AML-193 (cell line): ENCODE data around the gene LOXHD1.

Experiments used
- DNase-seq, 2 experiments: peaks; one replicate each; lab custom pipeline; 2025; lab: John Stamatoyannopoulos, UW

The LOXHD1 gene

GRCh38 chr18:46629361-46629760, 27.7 kb downstream of the LOXHD1 start:
- no peak for DNase-seq

- no peak for DNase-seq
These were observed 28.8 kb downstream of the LOXHD1 start for GRCh38 chr18:46628206-46628605.

DNA sequence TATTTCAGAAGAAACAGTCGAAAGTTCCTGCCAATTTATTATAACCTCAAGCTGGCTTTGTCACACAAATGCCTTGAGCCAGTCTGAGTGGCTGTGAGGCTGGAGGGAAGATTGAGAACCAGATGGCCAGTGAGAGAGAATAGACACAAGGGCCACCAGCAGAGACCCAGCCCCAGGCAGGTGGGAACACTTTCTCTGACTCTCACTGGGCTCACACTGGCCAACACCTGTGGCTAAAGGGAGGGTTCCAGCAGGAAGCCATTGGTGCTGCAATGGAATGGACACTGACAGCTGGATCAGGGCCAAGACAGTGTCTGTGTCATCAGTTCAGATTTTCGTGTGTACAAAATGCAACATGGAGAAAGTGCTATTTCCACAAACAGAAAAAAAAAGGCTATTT, 29.9 kb downstream of the LOXHD1 start:
- no peak for DNase-seq

- no peak for DNase-seq
These were observed 32.0 kb downstream of the LOXHD1 start for GRCh38 chr18:46625069-46625468.

GRCh38 chr18:46624127-46624526, 32.9 kb downstream of the LOXHD1 start:
- DNase-seq, result no peak

DNA sequence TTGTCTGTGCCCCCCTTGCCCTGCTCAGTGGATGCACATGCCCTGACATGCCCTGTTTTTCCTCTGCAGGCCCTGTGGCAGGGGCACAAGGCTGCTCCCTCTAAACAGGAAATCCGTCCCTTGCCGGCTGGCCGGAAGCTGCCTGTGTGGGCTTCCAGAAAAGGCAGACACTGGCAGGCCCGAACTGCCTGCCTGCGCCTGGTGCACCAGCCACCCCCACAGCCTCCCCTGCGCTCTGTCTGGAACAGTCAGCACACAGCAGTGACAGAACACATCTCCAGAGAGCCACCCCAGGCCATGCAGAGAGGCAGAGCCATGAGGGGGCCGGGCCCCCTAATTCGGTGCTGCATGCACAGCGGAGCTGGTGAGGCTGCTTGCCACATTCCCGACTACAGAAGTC, 33.5 kb downstream of the LOXHD1 start:
- peak; percentile 6 to 11 for DNase-seq

- DNase-seq, result peak; percentile 48 to 49
These were observed 34.0 kb downstream of the LOXHD1 start for GRCh38 chr18:46622999-46623398.

DNA sequence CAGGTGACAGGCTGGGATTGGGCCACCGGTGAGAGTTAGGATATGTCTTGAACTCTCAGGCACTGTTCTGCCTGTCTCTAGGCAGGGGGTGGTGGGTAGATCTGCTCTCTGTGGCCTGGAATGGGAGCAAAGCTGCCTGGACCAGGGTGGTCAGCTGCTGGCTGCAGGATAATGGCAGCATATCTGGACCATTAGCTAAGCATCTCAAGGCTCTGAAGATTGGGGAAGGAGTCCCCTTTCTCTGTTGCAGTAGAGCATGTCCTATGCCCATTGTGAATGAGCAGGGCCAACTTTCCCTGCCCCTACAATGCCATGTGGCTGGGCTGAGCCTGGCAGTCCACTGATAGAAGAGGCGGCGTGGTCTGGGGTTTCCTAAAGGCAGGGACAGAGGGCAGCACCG, 34.6 kb downstream of the LOXHD1 start:
- DNase-seq, result no peak

- DNase-seq, result no peak
These were observed 35.1 kb downstream of the LOXHD1 start for GRCh38 chr18:46621871-46622270.

- no peak for DNase-seq
These were observed 35.8 kb downstream of the LOXHD1 start for GRCh38 chr18:46621111-46621766.

- no peak for DNase-seq
These were observed 37.5 kb downstream of the LOXHD1 start for GRCh38 chr18:46619559-46619958.

- no peak for DNase-seq
These were observed 41.3 kb downstream of the LOXHD1 start for GRCh38 chr18:46615720-46616119.

GRCh38 chr18:46609048-46609447, 48.0 kb downstream of the LOXHD1 start:
- DNase-seq, result no peak

DNA sequence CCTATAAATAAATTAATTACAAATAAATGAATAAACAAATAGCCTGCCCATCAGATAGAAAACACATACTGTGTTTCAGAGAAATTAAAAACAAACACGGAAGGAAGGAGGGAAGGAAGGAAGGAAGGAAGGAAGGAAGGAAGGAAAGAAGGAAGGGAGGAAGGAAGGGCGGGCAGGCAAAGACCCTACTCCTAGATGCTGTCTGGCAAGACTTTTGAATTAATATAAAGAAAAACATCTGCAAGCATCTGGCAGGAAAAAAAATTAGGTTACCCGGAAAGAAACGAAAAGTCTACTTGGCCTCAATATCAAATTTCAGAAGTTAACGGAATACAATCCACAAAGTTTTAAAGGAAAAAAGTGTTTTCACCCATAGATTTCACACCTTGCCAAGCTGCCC, 49.1 kb downstream of the LOXHD1 start:
- DNase-seq, result no peak

- DNase-seq, result peak; percentile 67 to 76
These were observed 55.7 kb downstream of the LOXHD1 start for GRCh38 chr18:46601141-46601805.

DNA sequence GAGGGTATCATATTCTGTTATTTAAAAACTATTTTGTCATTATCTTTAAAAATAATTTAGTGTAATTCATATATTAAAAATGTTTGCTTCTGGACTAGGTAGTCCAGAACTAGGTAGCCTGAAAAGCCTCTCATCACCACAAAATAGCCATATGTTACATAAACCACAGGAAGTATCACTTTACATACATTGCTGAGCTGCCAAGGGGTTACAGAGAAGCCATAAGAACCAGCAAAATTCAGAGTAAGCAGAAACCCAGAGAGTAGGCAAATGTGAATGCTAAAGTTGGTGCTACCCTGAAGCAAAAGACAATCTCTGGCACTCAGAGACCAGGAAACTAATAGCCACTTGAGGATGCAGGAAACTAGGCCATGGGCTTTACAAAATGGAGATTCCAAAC, 60.9 kb downstream of the LOXHD1 start:
- no peak for DNase-seq

GRCh38 chr18:46591783-46592391, 65.1 kb downstream of the LOXHD1 start:
- DNase-seq, result no peak

GRCh38 chr18:46590103-46590502, 66.9 kb downstream of the LOXHD1 start:
- DNase-seq, result no peak

DNA sequence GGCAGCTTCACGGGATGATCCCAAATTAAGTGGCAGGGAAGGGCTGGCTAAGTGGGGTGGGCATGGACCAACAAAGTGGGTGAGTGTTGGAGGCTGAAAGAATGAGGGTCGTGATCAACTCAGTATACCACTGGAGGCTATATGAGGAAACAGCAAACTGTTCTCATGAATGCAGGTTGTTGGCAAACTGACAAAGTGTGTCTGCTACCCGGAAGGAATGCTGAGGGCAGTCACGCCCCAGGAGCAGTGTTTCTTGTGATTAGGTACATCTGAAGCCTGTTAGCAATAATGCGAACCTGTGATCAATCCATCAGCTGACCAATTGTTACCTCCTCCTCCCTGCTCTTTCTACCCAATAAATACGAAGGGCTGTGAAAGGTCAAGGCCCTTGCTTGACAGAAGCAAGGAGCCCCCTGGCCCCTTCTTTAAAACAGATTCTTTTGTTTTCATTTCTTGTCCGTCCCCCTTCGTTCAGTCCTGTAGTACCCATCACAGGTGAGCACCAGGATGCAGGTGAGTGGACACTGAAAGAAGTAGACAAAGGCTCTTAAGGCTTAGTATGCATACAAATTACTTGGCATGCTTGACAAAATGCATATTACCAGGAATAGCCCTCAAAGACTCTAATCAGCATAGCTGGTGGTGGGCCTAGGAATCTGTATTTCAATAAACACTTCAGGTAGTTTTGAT, 67.9 kb downstream of the LOXHD1 start:
- DNase-seq, result no peak

- no peak for DNase-seq
These were observed 69.4 kb downstream of the LOXHD1 start for GRCh38 chr18:46587600-46587999.

DNA sequence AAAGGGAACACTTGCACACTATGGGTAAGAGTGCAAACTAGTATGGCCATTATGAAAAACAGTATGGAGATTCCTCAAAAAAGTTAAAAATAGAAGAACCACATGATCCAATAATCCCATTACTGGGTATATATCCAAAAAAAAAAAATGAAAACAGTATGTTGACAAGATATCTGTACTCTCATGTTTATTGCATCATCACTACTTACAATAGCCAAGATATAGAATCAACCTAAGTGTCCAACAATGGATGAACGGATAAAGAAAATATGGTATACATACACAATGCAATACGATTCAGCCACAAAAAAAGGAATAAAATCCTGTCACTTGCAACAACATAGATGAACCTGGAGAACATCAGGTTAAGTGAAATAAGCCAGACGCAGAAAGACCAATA, 73.3 kb downstream of the LOXHD1 start:
- no peak for DNase-seq

DNA sequence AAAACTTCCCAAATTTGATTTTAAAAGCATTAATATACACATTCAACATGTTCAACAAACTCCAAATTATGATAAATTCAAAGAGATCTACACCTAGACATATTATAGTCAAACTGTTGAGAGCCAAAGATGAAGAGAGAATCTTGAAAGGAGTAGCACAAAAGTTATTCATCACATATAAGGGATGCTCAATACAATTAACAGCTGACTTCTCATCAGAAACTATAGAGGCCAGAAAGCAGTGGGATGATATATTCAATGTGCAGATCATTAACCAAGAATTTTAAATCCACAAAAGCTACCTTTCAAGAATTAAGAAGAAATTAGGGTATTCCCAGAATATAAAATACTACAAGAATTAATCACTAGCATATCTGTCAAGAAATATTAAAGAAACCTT, 75.4 kb downstream of the LOXHD1 start:
- no peak for DNase-seq

GRCh38 chr18:46578987-46579386, 78.0 kb downstream of the LOXHD1 start:
- DNase-seq, result no peak
